Effector memory CD4-positive, alpha-beta T cell (primary cell): ENCODE results near the gene FOXO1.

Source experiments
- DNase-seq, 3 donors: peaks; one replicate each; pipeline ENCODE4 v3.0.0-alpha.2; 2020
- H3K27ac ChIP-seq: 2 replicates; pipeline ENCODE4 v1.7.0; 2013; ENCODE audit warnings: mild to moderate bottlenecking, low read length, moderate library complexity; ENCODE audit not compliant: insufficient read depth, poor library complexity, severe bottlenecking
- H3K27me3 ChIP-seq: replicated peaks from 2 replicates; pipeline ENCODE4 v1.7.0; 2013; ENCODE audit warnings: mild to moderate bottlenecking, low read length; ENCODE audit not compliant: insufficient read depth, control insufficient read depth, poor library complexity, severe bottlenecking
- H3K36me3 ChIP-seq: 2 replicates; pipeline ENCODE4 v1.7.0; 2013; ENCODE audit warnings: mild to moderate bottlenecking, low read length, moderate library complexity; ENCODE audit not compliant: control insufficient read depth, insufficient read depth
- H3K4me1 ChIP-seq: 2 replicates; pipeline ENCODE4 v1.7.0; 2013; ENCODE audit warnings: low read length, mild to moderate bottlenecking; ENCODE audit not compliant: control insufficient read depth, insufficient read depth, poor library complexity, severe bottlenecking
- H3K4me3 ChIP-seq: 2 replicates; pipeline ENCODE4 v1.7.0; 2013; ENCODE audit warnings: low read length, low read depth, mild to moderate bottlenecking; ENCODE audit not compliant: insufficient read depth, poor library complexity, severe bottlenecking
- H3K9me3 ChIP-seq: 2 replicates; pipeline ENCODE4 v1.7.0; 2013; ENCODE audit warnings: mild to moderate bottlenecking, low read length, moderate library complexity; ENCODE audit not compliant: control insufficient read depth

Gene FOXO1

DNA sequence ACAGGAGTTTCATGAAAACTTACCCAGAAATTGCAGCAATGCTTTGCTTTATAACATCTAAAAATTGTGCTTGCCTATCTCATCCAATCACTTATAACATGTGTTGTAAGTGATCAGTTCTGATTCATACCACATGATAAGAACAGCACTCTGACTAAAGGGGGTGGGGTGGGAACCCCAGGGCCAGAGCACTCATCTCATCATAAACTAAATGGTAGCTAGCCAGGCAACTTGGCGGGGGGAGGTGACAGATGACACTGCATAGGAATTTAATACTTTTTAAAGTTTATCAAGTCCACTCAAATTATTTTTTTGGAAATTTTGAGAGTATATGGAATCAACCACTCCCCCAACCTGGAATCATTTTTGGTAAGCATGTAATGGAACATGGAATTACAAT, 42.1 kb downstream of the FOXO1 start:
- H3K4me3 ChIP-seq, result no peak overlapping the region
- H3K9me3 ChIP-seq, result no peaks in the 10 kb centered on the region
- no peaks in the 10 kb centered on the region for H3K27me3 ChIP-seq
- H3K4me1 ChIP-seq, result peaks cover 31% of the 10 kb centered on the region
- no peaks in the 10 kb centered on the region for H3K36me3 ChIP-seq
- H3K27ac ChIP-seq, result no peak overlapping the region
- no peak for DNase-seq

DNA sequence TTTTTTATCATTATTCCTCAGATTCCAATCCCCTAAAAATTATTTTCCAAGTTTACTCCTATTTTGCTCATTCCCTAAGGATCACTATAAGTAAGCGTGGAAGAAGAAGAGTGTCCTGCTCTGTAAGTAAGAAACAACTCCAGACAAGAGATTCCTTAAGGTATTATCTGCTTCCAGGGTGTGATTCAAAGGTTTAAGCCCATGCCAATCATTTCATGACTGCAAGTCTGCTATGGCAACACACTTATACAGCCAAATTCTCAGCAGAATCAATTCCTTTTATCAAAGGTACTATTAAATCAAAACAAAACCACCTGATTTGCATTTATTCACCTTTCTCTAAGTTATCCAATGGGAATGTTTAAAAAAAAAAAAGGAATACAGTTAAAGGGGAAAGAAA, 43.7 kb downstream of the FOXO1 start:
- Histone ChIP-seq H3K27ac (no peak overlapping the region), H3K36me3 (no peaks in the 10 kb centered on the region), H3K27me3 (no peaks in the 10 kb centered on the region), H3K4me3 (no peak overlapping the region), H3K4me1 (peaks cover 41% of the 10 kb centered on the region), H3K9me3 (no peaks in the 10 kb centered on the region)
- no peak for DNase-seq

DNA sequence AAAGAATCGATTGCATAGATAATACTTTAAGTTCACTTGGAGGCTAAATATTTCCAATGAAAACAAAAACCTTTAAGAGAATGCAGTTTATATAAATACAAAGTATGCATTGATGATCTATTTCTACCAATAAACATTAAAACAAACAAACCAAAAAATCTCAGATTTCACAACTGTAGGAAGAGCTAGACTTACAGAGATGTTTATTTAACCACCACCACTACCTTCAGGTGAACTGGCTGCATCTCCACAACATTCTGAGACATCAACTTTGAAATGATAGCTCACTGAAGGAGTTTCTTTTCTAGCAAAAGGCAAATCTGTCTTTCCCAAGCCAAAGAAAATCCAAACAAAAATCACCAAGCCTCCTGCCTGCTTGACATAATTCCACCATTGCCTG, 44.2 kb downstream of the FOXO1 start:
- peaks cover 41% of the 10 kb centered on the region for H3K4me1 ChIP-seq
- no peak overlapping the region for H3K4me3 ChIP-seq
- no peaks in the 10 kb centered on the region for H3K9me3 ChIP-seq
- H3K36me3 ChIP-seq, result no peaks in the 10 kb centered on the region
- DNase-seq, result no peak
- no peaks in the 10 kb centered on the region for H3K27me3 ChIP-seq
- H3K27ac ChIP-seq, result no peak overlapping the region

DNA sequence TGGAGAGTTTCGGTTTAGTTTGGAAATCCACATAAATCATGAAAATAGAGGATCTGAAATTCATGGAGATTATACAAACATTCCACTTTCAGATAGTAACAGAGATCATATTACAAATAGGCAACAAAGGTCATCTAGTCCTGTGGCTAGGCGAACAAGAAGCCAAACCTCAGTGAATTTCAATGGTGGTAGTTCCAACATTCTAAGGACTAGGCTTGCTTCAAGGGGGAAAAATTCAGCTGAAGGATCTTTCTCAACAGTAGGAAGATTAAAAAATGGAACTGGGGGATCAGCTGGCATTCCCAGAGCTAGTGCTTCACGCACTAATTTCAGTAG, 47.0 kb downstream of the FOXO1 start:
- Histone ChIP-seq H3K4me1 (peaks cover 52% of the 10 kb centered on the region), H3K4me3 (no peak overlapping the region), H3K36me3 (no peaks in the 10 kb centered on the region), H3K27ac (no peak overlapping the region), H3K27me3 (no peaks in the 10 kb centered on the region), H3K9me3 (no peaks in the 10 kb centered on the region)
- no peak for DNase-seq

DNA sequence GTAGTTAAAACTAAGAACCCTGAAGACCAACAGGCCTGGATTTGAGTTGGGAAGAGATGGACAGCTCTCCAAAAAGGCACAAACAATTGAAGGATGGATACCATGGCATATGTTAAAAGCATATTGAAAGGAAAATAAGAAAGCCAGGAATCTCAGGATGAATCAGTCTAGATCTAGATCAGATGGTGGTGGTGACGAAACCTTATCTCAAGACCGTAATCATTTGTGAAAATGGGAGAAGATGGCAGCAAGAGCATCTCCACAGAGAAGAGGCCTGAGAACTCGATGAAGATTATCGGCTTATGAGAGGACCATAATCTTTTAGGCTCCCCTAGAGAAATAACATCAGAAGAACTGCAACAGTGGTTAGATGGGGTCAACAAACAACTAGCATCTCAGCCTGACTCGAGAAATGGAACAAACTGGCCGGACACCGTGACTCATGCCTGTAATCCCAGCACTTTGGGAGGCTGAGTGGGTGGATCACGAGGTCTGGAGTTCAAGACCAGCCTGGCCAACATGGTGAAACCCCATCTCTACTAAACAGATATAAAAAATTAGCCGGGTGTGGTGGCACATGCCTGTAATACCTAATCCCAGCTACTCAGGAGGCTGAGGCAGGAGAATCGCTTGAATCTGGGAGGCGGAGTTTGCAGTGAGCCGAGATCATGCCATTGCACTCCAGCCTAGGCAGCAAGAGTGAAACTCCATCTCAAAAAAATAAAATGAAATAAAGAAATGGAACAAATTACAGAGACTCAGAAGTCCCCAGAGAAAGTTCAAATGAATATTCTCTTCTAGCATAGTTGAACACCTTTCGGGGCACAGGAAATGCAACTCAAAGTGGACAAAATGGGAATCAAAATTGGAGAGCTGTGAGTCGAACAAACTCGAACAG, 47.6 kb downstream of the FOXO1 start:
- no peaks in the 10 kb centered on the region for H3K36me3 ChIP-seq
- no peak overlapping the region for H3K4me3 ChIP-seq
- peaks cover 53% of the 10 kb centered on the region for H3K4me1 ChIP-seq
- DNase-seq, result no peak
- H3K27me3 ChIP-seq, result no peaks in the 10 kb centered on the region
- H3K9me3 ChIP-seq, result no peaks in the 10 kb centered on the region
- H3K27ac ChIP-seq, result no peak overlapping the region

DNA sequence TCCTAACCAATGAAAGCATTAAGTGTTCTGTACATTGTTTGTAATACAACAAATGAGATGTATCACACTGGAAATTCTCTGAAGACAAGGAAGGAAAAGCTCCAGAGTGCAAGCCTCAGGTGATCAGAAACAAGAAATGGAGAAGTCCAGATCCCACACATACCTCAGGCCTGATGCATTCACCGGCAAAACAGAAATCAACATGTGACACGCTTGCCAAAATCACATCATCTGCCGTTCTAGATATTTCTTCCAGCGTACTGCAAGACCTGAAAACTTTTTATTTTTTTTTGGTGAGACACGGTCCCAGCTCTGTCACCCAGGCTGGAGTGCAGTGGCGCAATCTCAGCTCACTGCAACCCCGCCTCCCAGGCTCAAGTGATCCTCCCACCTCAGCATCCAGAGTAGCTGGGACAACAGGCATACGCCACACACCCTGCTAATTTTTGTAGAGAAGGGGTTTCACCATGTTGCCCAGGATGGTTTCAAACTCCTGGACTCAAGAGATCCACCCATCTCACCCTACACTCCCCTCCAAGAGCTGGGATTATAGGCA, 48.6 kb downstream of the FOXO1 start:
- Histone ChIP-seq H3K4me3 (no peak overlapping the region), H3K36me3 (no peaks in the 10 kb centered on the region), H3K4me1 (peaks cover 57% of the 10 kb centered on the region), H3K27me3 (no peaks in the 10 kb centered on the region), H3K9me3 (no peaks in the 10 kb centered on the region), H3K27ac (no peak overlapping the region)
- DNase-seq, result no peak

DNA sequence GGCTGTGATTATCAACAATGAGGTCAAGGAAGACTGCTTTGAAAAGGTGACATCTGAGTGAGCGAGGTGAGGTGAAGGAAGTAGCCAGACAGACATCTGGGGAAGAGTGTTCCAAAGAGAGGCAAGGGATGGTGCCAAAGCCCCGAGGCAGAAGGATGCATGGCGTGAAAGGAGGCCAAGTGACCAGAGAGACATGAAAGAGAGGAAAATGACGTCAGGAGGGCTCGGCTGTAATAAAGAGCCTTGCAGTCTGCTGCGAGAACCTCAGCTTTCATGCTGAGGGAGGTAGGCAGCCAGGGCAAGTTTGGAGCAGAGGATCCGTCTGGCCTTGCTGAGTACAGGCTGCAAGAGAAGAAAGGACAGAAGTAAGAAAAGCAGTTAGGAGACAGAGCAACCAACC, 50.8 kb downstream of the FOXO1 start:
- no peaks in the 10 kb centered on the region for H3K36me3 ChIP-seq
- peak overlapping the region; percentile 46 for H3K27ac ChIP-seq
- H3K4me3 ChIP-seq, result no peak overlapping the region
- H3K9me3 ChIP-seq, result no peaks in the 10 kb centered on the region
- H3K27me3 ChIP-seq, result no peaks in the 10 kb centered on the region
- peaks cover 68% of the 10 kb centered on the region for H3K4me1 ChIP-seq
- no peak for DNase-seq

DNA sequence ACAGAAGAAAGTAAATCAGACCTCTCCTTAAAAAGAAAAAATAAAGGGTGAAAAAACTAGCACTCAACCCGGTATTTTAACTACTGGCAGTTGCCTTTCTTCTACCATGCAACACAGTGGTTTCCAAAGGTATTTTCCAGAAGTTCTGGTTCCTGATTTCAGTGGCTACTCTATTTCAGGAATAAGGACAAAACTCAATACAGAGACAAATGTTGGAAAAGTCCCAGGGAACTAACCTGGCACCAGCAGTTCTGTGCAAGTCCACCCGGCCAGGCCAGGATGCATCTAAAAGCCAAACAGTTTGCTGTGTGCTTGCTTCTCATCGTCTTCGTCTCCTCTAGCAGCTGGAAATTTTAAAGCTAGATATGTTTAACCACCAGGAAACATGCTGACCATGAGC, 52.5 kb downstream of the FOXO1 start:
- H3K36me3 ChIP-seq, result no peaks in the 10 kb centered on the region
- peak overlapping the region; percentile 23 for H3K4me3 ChIP-seq
- peaks cover 76% of the 10 kb centered on the region for H3K4me1 ChIP-seq
- no peaks in the 10 kb centered on the region for H3K9me3 ChIP-seq
- no peaks in the 10 kb centered on the region for H3K27me3 ChIP-seq
- peak overlapping the region; percentile 71 for H3K27ac ChIP-seq
- no peak for DNase-seq

DNA sequence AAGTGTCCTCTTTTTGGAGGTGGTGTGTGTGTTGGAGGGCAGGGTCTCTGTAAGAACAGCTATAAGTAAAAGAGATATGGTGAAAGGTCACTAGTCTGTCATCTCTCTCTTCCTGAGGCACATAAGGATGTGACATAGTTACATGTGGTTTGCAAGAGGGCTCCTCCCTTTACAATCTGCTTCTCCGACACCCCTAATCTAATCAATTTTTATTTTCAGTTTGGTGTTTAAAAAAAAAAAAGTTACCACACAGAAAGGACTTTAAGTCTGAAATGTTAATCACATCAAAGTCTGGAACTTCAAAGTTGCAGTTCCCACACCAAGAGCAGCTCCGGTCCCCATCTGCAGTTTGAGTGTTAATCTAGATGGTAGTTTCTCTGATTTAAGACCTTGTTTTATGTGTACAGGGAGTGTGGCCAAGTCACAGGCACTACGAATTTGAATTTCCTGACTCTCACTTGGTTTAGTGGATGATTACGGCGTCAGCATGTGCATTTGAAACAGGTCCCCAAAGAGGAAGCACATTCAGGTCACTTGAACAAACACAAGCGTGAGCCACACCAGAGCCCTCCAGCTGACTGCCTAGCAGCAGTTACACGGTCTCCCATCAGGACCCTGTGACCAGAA, 53.1 kb downstream of the FOXO1 start:
- peaks cover 74% of the 10 kb centered on the region for H3K4me1 ChIP-seq
- H3K4me3 ChIP-seq, result peak overlapping the region; percentile 23
- H3K36me3 ChIP-seq, result no peaks in the 10 kb centered on the region
- peak; percentile 50 to 58 (median 56) for DNase-seq
- no peaks in the 10 kb centered on the region for H3K27me3 ChIP-seq
- peak overlapping the region; percentile 71 for H3K27ac ChIP-seq
- H3K9me3 ChIP-seq, result no peaks in the 10 kb centered on the region

DNA sequence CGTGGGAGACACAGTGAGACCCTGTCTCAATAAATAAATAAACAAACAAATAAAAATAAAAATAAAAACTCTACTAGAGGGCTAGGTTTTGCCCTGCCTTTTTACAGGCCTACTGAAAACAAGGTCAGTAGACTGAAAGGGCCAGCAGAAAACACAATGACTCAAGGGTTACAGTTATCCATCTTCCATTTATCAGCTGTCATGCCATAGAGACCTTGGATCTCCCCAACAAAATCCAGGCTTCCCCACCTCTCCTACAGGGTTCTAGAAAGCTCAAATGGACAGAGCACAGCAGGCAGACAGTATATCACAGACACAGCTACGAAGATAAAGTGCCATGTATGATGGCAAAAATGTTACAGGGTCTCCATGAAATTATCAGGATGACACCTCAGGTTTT, 54.4 kb downstream of the FOXO1 start:
- Histone ChIP-seq H3K9me3 (no peaks in the 10 kb centered on the region), H3K27ac (peak overlapping the region; percentile 71), H3K4me1 (peaks cover 76% of the 10 kb centered on the region), H3K4me3 (no peak overlapping the region), H3K27me3 (no peaks in the 10 kb centered on the region), H3K36me3 (no peaks in the 10 kb centered on the region)
- DNase-seq, result no peak
